Erythroblast (primary cell): ENCODE results near the gene HMGN1.

Experiments
- GATA1 ChIP-seq: IDR thresholded peaks from 2 replicates; pipeline ENCODE4 v1.6.1; 2011; ENCODE audit warnings: low read depth, mild to moderate bottlenecking, control low read depth, low read length, moderate library complexity
- POLR2A ChIP-seq: IDR thresholded peaks from 2 replicates; pipeline ENCODE4 v1.6.1; 2011; ENCODE audit warnings: mild to moderate bottlenecking, low read length

DNA sequence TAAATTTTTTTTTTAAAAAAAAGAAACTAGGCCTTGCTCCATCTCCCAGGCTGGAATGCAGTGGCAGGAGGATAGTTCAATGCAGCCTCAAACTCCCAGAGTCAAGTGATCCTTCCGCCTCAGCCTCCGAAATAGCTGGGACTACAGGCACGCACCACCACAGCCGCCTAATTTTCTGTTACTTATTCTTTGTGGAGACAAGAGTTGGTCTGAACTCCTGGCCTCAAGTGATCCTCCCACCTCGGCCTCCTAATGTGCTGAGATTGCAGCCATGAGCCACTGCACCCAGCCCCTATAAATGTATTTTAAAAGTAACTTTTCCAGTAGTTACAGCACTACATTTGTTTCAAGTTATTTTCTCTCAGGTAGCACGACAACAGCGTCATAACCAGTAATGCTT, 37.7 kb downstream of the HMGN1 start:
- no peak for TF ChIP-seq POLR2A
- no peak for TF ChIP-seq GATA1
